GM10248 (cell line): Measurements from ENCODE around the gene SEC24D.
A peak's percentile ranks its signal among the peaks of the same experiment; 100 is the strongest.

Source experiments
- CTCF ChIA-PET: fragments of 300-600 bp; sonication (Branson Sonifier 250); formaldehyde crosslinking; extraction: SDS; loops from one replicate; lab custom pipeline; 2021; ENCODE audit warnings: antibody characterized with exemption; lab: Yijun Ruan, JAX
- POLR2A ChIA-PET: fragments of 350-650 bp; sonication (Branson Sonifier 250); formaldehyde crosslinking; extraction: SDS; loops from one replicate; lab custom pipeline; 2020; ENCODE audit warnings: antibody characterized with exemption; lab: Yijun Ruan, JAX
- DNase-seq: peaks from one replicate; pipeline ENCODE4 v3.0.0; 2012; ENCODE audit errors: extremely low spot score
- TF ChIP-seq, protein P1 (sequence below): IDR thresholded peaks from 2 replicates; pipeline ENCODE4 v1.5.1; 2012; ENCODE audit warnings: mild to moderate bottlenecking, low read depth; ENCODE audit errors: extremely low read depth, missing control alignments, control extremely low read depth

The SEC24D gene

DNA sequence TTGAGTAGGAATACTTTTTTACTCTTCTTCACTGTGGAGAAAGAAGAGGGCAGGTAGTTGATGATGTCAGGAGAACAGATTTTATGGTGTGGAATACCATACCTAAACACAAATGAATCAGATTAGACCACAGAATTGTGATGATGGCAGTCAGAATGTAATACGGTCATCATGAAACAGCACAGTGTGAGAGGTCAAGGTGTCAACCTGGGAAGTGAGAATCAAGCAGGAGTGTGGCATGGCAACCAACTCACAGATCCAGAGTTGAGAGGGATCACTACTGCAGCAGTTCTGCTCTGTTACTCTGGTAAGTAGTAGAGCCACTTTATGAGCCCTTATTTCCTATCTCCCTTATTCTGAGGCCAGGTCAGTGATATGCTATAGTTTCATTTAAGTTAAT, 123.1 kb downstream of the SEC24D start:
- TF ChIP-seq, protein P1, sequence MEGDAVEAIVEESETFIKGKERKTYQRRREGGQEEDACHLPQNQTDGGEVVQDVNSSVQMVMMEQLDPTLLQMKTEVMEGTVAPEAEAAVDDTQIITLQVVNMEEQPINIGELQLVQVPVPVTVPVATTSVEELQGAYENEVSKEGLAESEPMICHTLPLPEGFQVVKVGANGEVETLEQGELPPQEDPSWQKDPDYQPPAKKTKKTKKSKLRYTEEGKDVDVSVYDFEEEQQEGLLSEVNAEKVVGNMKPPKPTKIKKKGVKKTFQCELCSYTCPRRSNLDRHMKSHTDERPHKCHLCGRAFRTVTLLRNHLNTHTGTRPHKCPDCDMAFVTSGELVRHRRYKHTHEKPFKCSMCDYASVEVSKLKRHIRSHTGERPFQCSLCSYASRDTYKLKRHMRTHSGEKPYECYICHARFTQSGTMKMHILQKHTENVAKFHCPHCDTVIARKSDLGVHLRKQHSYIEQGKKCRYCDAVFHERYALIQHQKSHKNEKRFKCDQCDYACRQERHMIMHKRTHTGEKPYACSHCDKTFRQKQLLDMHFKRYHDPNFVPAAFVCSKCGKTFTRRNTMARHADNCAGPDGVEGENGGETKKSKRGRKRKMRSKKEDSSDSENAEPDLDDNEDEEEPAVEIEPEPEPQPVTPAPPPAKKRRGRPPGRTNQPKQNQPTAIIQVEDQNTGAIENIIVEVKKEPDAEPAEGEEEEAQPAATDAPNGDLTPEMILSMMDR: no peak
- ChIA-PET CTCF (interaction anchor here (1.2 kb wide), 1 partner anchor 12 kb away, joined by 3 read pairs; no protein-coding TSS in a partner anchor), POLR2A (no interaction called here)
- no peak for DNase-seq

GRCh38 chr4:118711052-118711451, 124.9 kb downstream of the SEC24D start:
- ChIA-PET CTCF (interaction anchor here (1.1 kb wide), 1 partner anchor 16 kb away, joined by 3 read pairs; no protein-coding TSS in a partner anchor), POLR2A (no interaction called here)
- DNase-seq: no peak
- TF ChIP-seq, protein P1: no peak

DNA sequence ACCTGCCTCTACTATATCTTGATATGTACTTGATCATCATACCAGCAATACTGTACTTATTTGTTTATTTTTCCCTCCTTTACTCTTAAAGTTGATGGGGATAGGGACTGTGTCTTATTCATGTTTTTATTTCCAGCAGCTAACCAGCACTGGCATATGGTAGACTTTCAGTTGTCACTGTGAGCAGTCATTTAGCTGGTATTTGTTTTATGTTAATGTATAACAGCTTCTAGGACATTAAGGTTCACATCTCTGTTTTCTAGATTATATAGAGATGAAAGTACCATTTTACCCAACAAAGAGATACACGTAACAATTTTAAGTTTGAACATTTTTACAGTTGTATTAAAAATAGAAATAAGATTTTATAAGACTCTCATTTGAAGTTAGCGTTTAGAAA, 132.8 kb downstream of the SEC24D start:
- ChIA-PET CTCF (interaction anchor here (0.8 to 0.9 kb wide), 2 partner anchors 20 to 119 kb away, joined by 3 read pairs; no protein-coding TSS in a partner anchor), POLR2A (interaction anchor here (0.5 kb wide), 1 partner anchor 1363 kb away, joined by 3 read pairs; no protein-coding TSS in a partner anchor)

DNA sequence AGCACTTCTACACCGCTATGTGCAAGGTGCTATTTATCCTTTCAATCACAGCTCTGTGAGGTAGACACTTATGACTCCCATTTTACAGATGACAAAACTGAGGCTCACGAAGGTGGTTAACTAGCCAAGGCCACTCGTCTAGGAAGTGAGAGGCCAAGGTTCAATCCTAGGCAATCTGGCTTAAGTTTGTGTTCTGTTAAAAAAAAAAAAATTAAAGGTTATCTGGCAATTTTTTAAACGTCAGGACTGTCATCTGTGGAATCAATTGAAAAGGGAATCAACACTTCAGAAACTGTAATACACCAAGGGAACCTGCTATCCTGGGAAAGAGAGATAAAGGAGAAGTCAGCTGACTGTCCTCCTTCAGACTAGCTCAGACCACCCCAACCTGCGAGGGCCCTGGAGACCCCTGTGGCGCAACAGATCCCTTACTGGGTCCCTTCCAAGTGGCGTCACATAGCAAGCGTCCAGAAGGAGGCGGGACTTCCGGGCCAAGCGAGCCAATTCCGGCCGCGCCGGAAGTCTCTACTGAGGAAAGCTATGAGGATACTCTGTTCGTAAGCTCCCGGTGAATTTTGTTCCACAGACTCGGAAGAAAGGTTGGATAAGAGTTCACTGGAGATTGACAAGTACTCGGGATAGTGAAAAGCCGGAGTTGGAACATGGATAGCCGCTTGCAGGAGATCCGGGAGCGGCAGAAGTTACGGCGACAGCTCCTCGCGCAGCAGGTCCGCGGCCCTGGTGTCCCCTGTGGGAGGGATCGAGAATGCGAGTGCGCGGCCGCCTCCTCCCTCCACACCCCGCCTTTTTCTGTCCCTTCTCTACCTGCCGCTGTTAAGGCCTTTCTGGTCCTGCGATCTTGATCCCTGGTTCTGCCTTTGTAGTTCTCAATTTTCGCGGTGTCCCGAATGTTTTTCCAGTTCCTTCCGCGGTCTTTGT, 150.8 kb downstream of the SEC24D start, which contains the start of gene METTL14:
METTL14 (plus strand) TSS at position 520 of the 939 bp plus-strand sequence; CDS start at position 663, 143 bp downstream.
- TF ChIP-seq, protein P1: no peak
- ChIA-PET CTCF (interaction anchor here (1.6 to 2.8 kb wide), 2 partner anchors 9 to 13 kb away, joined by 4 to 11 read pairs; no protein-coding TSS in a partner anchor), POLR2A (interaction anchor here (0.7 to 0.8 kb wide), 2 partner anchors 150 to 616 kb away, joined by 3 read pairs; no protein-coding TSS in a partner anchor)
- peak; percentile 89 for DNase-seq

More for the DNA sequence above, 132.8 kb downstream of the SEC24D start:
- DNase-seq: no peak
- TF ChIP-seq, protein P1: no peak

- ChIA-PET CTCF (interaction anchor here (1.3 to 2.8 kb wide), 2 partner anchors 12 kb away, joined by 3 to 11 read pairs; no protein-coding TSS in a partner anchor), POLR2A (no interaction called here)
- TF ChIP-seq, protein P1: no peak
- no peak for DNase-seq
Measured at GRCh38 chr4:118683513-118683912, 152.4 kb downstream of the SEC24D start.

DNA sequence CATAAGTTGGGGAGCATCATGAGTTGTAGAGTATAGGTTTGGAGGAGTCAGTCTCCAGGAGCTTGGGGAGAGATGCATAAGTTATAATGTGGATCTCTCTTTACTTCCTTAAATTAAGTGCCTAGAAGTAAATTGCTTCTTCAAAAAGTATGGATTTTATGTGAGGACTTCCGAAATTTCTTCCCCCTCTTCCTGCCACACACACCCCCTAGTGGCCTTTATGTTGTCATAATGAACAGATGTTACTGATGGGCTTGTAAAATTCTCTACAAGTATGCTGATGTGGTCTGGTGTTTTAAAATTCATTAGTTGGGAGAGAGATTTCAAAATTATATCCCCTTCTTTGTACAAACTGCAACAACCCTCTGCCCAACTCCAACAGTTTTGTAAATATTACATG, 153.0 kb downstream of the SEC24D start:
- CTCF ChIA-PET: interaction anchor here (1.2 to 2.8 kb wide), 3 partner anchors 11 to 13 kb away, joined by 3 to 11 read pairs (median 3); no protein-coding TSS in a partner anchor
- POLR2A ChIA-PET: no interaction called here
- TF ChIP-seq, protein P1: no peak
- DNase-seq: no peak
